Vagina (tissue), 2 donors: Measurements from ENCODE around the gene DLG5.
"Not testable (repeated sequence)": the region's sequence is repeated elsewhere in the genome, so short reads cannot be mapped to it uniquely, and the experiment has no call there.

Experiments used
- POLR2A ChIP-seq, 2 donors: fragments of 450-650 bp; IDR thresholded peaks; one replicate each; pipeline ENCODE4 v1.6.1; 2017; ENCODE audit warnings: antibody characterized with exemption in 2 of 2, mild to moderate bottlenecking in 2 of 2, moderate library complexity in 2 of 2
- TF ChIP-seq, protein P1 (sequence below), 3 experiments: fragments of 450-650 bp in 2 of 3; fragments of 200-600 bp in 1 of 3; sonication (generic) in 1 of 3; IDR thresholded peaks; one replicate each; pipeline ENCODE4 v1.5.1; 2017 to 2019; ENCODE audit warnings: antibody characterized with exemption in 3 of 3, mild to moderate bottlenecking in 2 of 3, moderate library complexity in 2 of 3

DNA sequence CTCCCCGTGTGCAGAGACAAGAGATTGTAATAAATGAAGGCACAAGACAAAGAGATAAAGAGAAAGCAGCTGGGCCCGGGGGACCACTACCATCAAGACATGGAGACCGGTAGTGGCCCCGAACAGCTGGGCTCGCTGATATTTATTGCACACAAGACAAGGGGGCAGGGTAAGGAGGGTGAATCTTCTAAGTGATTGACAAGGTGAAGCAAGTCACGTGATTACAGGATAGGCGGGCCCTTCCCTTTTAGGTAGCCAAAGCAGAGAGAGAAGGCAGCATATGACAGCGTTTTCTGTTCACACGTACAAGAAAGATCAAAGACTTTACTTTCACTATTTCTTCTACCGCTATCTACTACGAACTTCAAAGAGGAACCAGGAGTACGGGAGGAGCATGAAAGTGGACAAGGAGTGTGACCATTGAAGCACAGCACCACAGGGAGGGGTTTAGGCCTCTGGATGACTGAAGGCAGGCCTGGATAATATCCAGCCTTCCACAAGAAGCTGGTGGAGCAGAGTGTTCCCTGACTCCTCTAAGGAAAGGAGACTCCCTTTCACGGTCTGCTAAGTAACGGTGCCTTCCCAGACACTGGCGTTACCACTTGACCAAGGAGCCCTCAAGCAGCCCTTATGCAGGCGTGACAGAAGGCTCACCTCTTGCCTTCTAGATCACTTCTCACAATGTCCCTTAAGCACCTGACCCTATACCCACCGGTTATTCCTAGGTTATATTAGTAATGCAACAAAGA is 153.5 kb downstream of the DLG5 start:
- TF ChIP-seq, protein P1, sequence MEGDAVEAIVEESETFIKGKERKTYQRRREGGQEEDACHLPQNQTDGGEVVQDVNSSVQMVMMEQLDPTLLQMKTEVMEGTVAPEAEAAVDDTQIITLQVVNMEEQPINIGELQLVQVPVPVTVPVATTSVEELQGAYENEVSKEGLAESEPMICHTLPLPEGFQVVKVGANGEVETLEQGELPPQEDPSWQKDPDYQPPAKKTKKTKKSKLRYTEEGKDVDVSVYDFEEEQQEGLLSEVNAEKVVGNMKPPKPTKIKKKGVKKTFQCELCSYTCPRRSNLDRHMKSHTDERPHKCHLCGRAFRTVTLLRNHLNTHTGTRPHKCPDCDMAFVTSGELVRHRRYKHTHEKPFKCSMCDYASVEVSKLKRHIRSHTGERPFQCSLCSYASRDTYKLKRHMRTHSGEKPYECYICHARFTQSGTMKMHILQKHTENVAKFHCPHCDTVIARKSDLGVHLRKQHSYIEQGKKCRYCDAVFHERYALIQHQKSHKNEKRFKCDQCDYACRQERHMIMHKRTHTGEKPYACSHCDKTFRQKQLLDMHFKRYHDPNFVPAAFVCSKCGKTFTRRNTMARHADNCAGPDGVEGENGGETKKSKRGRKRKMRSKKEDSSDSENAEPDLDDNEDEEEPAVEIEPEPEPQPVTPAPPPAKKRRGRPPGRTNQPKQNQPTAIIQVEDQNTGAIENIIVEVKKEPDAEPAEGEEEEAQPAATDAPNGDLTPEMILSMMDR (IDR thresholded peaks at IDR 0.05): not testable (repeated sequence)
- TF ChIP-seq POLR2A (IDR thresholded peaks at IDR 0.05): not testable (repeated sequence)
